GM12872 (cell line): ENCODE measurements around the gene RPS24.

Experiments
- TF ChIP-seq, protein P1 (sequence below): IDR thresholded peaks from 3 replicates; pipeline ENCODE4 v1.5.1; 2011; ENCODE audit warnings: low read depth, mild to moderate bottlenecking, low read length, moderate library complexity; ENCODE audit not compliant: insufficient read depth

RPS24 gene

DNA sequence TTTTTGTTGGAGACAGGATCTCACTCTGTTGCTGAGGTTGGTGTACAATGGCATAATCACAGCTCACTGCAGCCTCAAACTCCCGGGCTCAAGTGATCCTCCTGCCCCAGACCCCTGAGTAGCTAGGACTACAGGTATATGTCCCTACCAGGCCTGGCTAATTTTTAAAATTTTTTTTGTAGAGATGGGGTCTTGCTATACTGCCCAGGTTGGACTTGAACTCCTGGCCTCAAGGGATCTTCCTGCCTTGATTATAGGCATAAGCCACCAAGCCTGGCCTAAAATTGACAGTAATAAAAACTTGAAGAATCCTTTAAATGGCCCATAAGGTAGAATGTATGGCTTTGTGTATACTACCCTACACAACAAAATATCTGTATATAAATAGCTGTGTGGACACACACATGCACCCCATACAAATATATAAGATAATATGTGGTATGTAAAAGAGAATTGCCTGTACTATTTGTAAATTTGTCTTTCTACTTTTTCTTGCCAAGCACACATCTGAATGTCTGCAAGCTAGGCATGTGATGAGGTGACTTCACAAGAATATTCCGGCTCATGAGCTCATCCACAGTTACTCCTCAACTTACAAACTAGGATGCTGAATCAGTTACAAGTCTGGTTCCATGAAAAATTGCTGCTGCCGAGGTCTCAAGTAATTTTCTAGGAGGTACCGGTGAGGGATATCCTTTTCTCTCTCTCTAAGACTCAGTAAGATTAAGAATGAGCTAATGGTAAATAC is 30.9 kb upstream of the RPS24 start:
- TF ChIP-seq, protein P1, sequence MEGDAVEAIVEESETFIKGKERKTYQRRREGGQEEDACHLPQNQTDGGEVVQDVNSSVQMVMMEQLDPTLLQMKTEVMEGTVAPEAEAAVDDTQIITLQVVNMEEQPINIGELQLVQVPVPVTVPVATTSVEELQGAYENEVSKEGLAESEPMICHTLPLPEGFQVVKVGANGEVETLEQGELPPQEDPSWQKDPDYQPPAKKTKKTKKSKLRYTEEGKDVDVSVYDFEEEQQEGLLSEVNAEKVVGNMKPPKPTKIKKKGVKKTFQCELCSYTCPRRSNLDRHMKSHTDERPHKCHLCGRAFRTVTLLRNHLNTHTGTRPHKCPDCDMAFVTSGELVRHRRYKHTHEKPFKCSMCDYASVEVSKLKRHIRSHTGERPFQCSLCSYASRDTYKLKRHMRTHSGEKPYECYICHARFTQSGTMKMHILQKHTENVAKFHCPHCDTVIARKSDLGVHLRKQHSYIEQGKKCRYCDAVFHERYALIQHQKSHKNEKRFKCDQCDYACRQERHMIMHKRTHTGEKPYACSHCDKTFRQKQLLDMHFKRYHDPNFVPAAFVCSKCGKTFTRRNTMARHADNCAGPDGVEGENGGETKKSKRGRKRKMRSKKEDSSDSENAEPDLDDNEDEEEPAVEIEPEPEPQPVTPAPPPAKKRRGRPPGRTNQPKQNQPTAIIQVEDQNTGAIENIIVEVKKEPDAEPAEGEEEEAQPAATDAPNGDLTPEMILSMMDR = no peak

DNA sequence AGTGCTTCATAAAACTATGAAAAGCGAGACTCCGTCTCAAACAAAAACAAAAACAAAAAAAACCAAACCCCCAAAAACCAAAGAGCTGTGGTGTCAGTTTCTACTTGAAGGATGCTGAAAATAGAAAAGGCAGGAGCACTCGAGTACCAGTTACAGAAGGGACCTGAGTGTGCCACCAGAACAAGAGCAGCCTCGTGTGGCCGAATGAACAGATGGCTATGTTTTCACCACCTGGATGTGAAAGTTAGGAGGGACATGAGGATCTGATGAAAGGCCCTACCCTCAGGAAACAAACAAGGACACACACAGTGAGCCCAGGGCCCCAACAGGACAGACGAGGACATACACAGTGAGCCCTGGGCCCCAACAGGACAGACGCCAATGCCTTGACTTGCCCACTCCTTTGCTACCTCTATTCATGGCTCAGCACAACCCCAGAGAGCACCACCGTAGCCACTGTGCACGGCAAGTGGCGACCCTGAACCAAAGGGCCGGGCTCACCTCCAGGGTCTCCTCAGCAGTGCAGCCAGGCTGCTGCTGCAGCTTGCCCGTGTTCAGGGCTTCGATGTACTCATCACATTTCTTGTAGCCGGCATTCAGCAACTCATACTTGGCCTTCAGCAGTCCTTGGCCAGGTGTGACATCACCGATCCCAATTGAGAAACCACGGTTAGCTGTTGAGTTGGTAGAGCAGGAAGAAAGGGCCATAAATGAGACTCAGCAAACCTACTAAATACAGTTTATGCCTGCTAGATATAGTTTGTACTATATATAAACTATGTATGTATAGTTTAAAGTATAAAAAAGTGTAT is 29.2 kb upstream of the RPS24 start:
- TF ChIP-seq, protein P1 = no peak

DNA sequence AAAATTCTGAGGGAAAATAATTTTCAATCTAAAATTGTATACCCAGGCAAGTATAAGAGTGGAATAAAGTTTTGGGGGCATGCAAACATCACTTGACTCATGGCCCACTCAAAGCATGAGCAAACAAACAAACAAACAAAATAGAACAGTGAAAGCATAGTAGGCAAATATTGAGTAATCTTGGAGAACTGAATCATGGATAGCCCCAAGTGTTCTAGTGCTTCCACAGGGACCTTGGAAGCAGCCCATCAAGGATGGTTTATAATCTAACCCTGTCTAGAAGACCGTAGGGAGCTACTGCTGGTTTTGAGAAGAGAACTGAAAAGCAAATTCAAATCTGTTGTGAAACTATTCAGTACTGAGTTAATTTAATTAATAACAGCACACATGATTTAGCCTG is 26.5 kb upstream of the RPS24 start:
- TF ChIP-seq, protein P1 = no peak

DNA sequence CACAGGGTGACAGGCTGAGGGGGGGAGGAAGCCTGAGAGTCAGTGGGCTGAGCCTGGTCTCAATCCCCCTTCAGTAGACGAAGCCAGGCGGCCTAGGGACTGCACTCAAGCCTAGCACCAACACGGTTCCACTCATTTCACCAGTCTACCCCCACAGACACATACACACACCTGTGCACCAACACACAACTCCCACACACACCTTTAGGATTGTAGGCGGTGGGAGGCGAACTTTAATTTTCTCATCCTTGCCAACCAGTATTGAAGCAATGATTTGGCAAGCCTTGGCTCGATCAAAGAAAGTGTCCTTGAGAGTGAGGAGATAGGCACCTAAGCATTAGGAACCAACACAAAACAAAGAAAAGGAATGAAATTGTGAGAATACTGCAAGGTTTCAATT is 24.0 kb upstream of the RPS24 start:
- TF ChIP-seq, protein P1 = no peak

DNA sequence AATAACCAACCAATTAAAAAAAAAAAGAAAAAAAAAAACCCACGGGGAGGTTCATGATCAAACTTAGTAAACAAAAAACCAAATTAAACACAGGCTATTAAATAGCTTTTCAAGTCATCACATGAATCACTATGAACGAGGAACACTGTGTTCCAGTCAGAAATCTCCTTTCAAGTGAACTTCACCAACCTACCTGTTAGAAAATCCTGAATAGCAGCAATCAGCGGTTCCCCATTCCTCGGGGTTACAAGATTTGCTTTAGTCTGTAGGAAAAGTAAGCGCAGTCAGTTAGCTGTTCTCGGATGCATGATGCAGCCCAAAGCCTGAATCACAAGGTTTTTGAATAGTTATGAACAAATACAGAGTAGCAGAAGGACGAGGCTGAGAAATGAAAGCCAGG is 23.4 kb upstream of the RPS24 start:
- TF ChIP-seq, protein P1 = no peak

DNA sequence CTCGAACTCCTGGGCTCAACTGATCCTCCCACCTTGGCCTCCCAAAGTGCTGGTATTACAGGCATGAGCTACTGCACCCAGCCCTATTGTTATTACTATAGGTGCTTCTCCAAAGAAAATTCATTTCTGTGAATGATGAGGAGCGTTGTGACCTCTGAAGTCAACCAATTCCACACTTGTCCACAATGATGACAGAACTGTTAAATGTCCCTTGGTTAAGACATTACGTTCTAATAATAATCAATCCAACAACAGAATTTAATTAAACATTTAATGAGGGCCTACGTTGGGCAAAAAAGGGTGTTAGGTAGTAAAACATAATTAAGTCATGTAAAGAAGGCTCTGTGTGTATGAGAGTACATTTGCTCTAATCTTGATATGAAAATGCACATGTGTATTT is 22.6 kb upstream of the RPS24 start:
- TF ChIP-seq, protein P1 = no peak

DNA sequence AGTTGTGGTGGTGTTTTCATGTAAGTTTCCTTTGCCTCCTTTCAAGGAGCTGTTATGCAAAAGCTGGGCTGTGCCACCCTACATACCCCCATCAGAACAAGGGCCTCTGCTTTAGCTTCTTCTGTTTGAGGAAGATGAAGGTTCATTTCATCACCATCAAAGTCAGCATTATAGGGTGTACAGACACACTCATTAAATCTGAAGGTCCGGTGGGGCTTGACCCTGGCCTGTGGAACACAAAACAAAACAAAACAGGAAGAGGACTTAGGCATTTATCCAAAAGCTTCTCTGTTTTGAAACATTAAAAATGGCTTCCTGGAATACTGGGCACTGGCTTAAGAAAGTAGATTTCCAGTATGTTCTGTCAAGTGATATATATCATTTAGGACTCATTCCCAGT is 20.1 kb upstream of the RPS24 start:
- TF ChIP-seq, protein P1 = no peak
